Activated naive CD4-positive, alpha-beta T cell treated with anti-CD3 and anti-CD28 coated beads for 36 hours (primary cell): Measurements from ENCODE around the gene ZNF789. TPM values are rescaled to one million over a fixed set of nuclear protein-coding genes. Genes with fewer than 3 reads are reported as not detected.

Source experiments
- CTCF ChIA-PET: fragments of 350-600 bp; sonication (Branson Sonifier 250); formaldehyde crosslinking; loops from one replicate; lab custom pipeline; 2021; ENCODE audit warnings: antibody characterized with exemption; lab: Charles Lee
- DNase-seq: peaks from one replicate; pipeline ENCODE4 v3.0.0-alpha.2; 2020
- H3K27ac Mint-ChIP-seq: one replicate; pipeline ENCODE4 v1.8.0; 2021; ENCODE audit warnings: mild to moderate bottlenecking, mixed read lengths
- H3K27me3 Mint-ChIP-seq: one replicate; pipeline ENCODE4 v1.8.0; 2021; ENCODE audit warnings: low read depth, mixed read lengths
- H3K36me3 Mint-ChIP-seq: one replicate; pipeline ENCODE4 v1.8.0; 2021; ENCODE audit warnings: low read depth, mixed read lengths
- H3K4me1 Mint-ChIP-seq: one replicate; pipeline ENCODE4 v1.8.0; 2021; ENCODE audit warnings: low read depth, mixed read lengths
- H3K4me3 Mint-ChIP-seq: one replicate; pipeline ENCODE4 v1.8.0; 2021; ENCODE audit warnings: mild to moderate bottlenecking, moderate library complexity, mixed read lengths
- H3K9me3 Mint-ChIP-seq: one replicate; pipeline ENCODE4 v1.8.0; 2021; ENCODE audit warnings: mixed read lengths
- intact Hi-C: fragments of 100-400 bp; cut with micrococcal nuclease; formaldehyde crosslinking; loops from one replicate; pipeline ENCODE4 v1.15.1; 2023
- total RNA-seq, 2 experiments: library from RNA; stranded (reverse); gene quantifications; one replicate each; pipeline ENCODE4 v1.2.3, GENCODE V29; 2021

ZNF789 gene
- total RNA-seq, 2 experiments from 2014 or later = 8.0 to 9.8 TPM

DNA sequence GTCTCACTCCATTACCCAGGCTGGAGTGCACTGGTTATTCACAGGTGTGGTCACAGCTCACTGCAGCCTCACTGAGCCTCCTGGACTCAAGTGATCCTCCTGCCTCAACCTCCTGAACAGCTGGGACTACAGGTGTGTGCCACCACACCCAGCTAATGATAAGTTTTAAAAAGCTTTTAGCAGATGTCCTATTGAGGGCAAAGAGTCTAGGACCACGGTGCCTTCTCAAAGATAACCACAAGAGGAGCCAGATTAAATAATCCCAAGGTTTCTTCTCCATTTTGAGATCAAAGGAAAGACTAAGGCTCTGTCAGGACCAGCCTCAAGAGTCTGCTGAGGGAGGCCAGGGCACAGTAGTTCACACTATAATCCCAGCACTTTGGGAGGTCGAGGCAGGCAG, 11.5 kb upstream of the ZNF789 start:
- CTCF ChIA-PET = no interaction called here
- Mint-ChIP-seq H3K27ac (no peak overlapping the region), H3K27me3 (no peaks in the 10 kb centered on the region), H3K4me1 (peaks cover 41% of the 10 kb centered on the region), H3K4me3 (no peak overlapping the region), H3K36me3 (peaks cover 44% of the 10 kb centered on the region), H3K9me3 (no peaks in the 10 kb centered on the region)
- intact Hi-C loops = no loop called here
- DNase-seq = no peak

DNA sequence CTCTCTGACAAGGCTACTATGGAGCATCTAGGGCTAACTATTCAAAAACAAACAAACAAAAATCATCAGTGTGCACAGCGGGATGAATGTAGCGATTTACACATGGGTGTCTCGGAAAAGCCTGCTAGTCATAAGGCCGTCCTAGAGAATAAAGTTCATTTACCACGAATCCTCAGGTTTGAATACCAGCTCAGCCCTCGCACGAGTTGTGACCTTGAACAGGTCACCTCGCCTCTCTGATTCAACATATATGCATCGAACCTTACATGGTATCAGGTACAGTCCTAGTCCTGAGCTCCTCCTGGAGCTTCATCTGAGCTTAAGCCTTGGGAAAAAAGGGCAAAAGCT, 7.3 kb upstream of the ZNF789 start:
- Mint-ChIP-seq H3K36me3 (peaks cover 24% of the 10 kb centered on the region), H3K27ac (peak overlapping the region; percentile 92), H3K4me3 (peak overlapping the region; percentile 90), H3K9me3 (no peaks in the 10 kb centered on the region), H3K4me1 (peaks cover 32% of the 10 kb centered on the region), H3K27me3 (no peaks in the 10 kb centered on the region)
- DNase-seq = peak; percentile 16
- intact Hi-C loops = no loop called here
- CTCF ChIA-PET = interaction anchor here (0.6 to 1.2 kb wide), 2 partner anchors 116 to 166 kb away, joined by 3 to 4 read pairs; no protein-coding TSS in a partner anchor

- intact Hi-C loops = no loop called here
- Mint-ChIP-seq H3K4me3 (no peak overlapping the region), H3K27me3 (no peaks in the 10 kb centered on the region), H3K9me3 (no peaks in the 10 kb centered on the region), H3K4me1 (peaks cover 30% of the 10 kb centered on the region), H3K36me3 (peaks cover 17% of the 10 kb centered on the region), H3K27ac (no peak overlapping the region)
- DNase-seq = no peak
- CTCF ChIA-PET = no interaction called here
Measured at GRCh38 chr7:99468336-99468918, 4.3 kb upstream of the ZNF789 start.

- Mint-ChIP-seq H3K36me3 (peaks cover 11% of the 10 kb centered on the region), H3K27ac (no peak overlapping the region), H3K27me3 (no peaks in the 10 kb centered on the region), H3K4me1 (peaks cover 29% of the 10 kb centered on the region), H3K4me3 (no peak overlapping the region), H3K9me3 (no peaks in the 10 kb centered on the region)
- intact Hi-C loops = loop anchor here (5.0 kb wide), 1 partner anchor 448 kb away; the partner anchor contains the start of gene TRIM4
- no peak for DNase-seq
- CTCF ChIA-PET = interaction anchor here (0.7 kb wide), 1 partner anchor 739 kb away, joined by 4 read pairs; no protein-coding TSS in a partner anchor
Measured at GRCh38 chr7:99469381-99470065, 3.2 kb upstream of the ZNF789 start.

DNA sequence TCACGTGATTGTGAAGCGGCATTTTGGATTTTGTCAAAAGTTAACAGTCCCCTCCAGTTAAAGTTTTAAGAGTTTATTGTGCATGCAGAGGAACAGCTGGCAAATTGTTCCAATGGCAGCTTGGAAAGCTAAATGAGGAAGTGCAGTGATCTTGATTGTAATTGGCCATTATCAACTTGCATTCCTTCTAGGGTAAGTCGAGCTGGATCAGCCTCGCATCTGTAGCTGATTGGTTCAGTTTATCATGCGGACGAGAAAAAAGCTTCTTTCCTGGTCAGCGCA, 566 bp downstream of the ZNF789 start:
- H3K27me3 Mint-ChIP-seq = no peaks in the 10 kb centered on the region
- peaks cover 37% of the 10 kb centered on the region for H3K4me1 Mint-ChIP-seq
- peak overlapping the region; percentile 83 for H3K27ac Mint-ChIP-seq
- peak; percentile 42 for DNase-seq
- peak overlapping the region; percentile 95 for H3K4me3 Mint-ChIP-seq
- intact Hi-C loops = loop anchor here (2.0 to 5.0 kb wide), 5 partner anchors 34 to 444 kb away; partner anchors contain the start of genes CPSF4, PTCD1, TRIM4 and ZNF655
- peaks cover 15% of the 10 kb centered on the region for H3K36me3 Mint-ChIP-seq
- no peaks in the 10 kb centered on the region for H3K9me3 Mint-ChIP-seq
- CTCF ChIA-PET = interaction anchor here (1.2 kb wide), 1 partner anchor 15 kb away, joined by 3 read pairs; no protein-coding TSS in a partner anchor

GRCh38 chr7:99476107-99476506, 3.4 kb downstream of the ZNF789 start:
- no peak for DNase-seq
- no peak overlapping the region for H3K4me3 Mint-ChIP-seq
- H3K4me1 Mint-ChIP-seq = peaks cover 41% of the 10 kb centered on the region
- H3K27ac Mint-ChIP-seq = no peak overlapping the region
- H3K36me3 Mint-ChIP-seq = peaks cover 22% of the 10 kb centered on the region
- no peaks in the 10 kb centered on the region for H3K9me3 Mint-ChIP-seq
- no peaks in the 10 kb centered on the region for H3K27me3 Mint-ChIP-seq
- CTCF ChIA-PET = interaction anchor here (0.5 to 0.6 kb wide), 2 partner anchors 52 to 202 kb away, joined by 3 to 5 read pairs; no protein-coding TSS in a partner anchor
- intact Hi-C loops = no loop called here

GRCh38 chr7:99478464-99479440, 6.1 kb downstream of the ZNF789 start:
- Mint-ChIP-seq H3K9me3 (no peaks in the 10 kb centered on the region), H3K27me3 (no peaks in the 10 kb centered on the region), H3K4me3 (no peak overlapping the region), H3K27ac (no peak overlapping the region), H3K36me3 (peaks cover 18% of the 10 kb centered on the region), H3K4me1 (peaks cover 33% of the 10 kb centered on the region)
- intact Hi-C loops = no loop called here
- DNase-seq = no peak
- CTCF ChIA-PET = interaction anchor here (0.6 to 1.0 kb wide), 2 partner anchors 48 to 499 kb away, joined by 3 to 4 read pairs; no protein-coding TSS in a partner anchor

- Mint-ChIP-seq H3K27me3 (no peaks in the 10 kb centered on the region), H3K9me3 (no peaks in the 10 kb centered on the region), H3K27ac (no peak overlapping the region), H3K4me1 (no peaks in the 10 kb centered on the region), H3K36me3 (peaks cover 18% of the 10 kb centered on the region), H3K4me3 (no peak overlapping the region)
- CTCF ChIA-PET = no interaction called here
- intact Hi-C loops = no loop called here
- no peak for DNase-seq
Measured at GRCh38 chr7:99485094-99485493, 12.4 kb downstream of the ZNF789 start.

DNA sequence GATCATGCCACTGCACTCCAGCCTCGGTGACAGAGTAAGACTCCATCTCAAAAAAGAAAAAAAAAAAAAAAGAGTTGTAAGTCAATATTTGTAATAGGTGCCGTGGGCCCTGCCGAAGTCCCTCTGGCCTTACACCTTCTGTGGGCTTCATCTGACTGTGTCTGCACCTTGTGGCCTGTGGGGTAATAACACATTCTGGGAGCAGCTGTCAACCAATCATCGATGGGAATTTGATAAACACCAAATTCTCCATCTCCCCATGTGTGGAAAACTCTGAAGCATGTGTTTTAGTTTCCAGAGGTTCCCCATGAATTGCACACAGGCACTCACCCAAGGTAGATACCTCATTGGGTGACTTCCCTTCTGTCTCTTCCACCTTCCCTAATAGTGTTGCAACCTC, 16.5 kb downstream of the ZNF789 start:
- DNase-seq = no peak
- no peak overlapping the region for H3K27ac Mint-ChIP-seq
- CTCF ChIA-PET = interaction anchor here (0.6 kb wide), 2 partner anchors 178 to 491 kb away, joined by 3 to 4 read pairs; no protein-coding TSS in a partner anchor
- no peaks in the 10 kb centered on the region for H3K27me3 Mint-ChIP-seq
- H3K9me3 Mint-ChIP-seq = peaks cover 16% of the 10 kb centered on the region
- H3K4me1 Mint-ChIP-seq = no peaks in the 10 kb centered on the region
- H3K36me3 Mint-ChIP-seq = peaks cover 49% of the 10 kb centered on the region
- no peak overlapping the region for H3K4me3 Mint-ChIP-seq
- intact Hi-C loops = no loop called here

DNA sequence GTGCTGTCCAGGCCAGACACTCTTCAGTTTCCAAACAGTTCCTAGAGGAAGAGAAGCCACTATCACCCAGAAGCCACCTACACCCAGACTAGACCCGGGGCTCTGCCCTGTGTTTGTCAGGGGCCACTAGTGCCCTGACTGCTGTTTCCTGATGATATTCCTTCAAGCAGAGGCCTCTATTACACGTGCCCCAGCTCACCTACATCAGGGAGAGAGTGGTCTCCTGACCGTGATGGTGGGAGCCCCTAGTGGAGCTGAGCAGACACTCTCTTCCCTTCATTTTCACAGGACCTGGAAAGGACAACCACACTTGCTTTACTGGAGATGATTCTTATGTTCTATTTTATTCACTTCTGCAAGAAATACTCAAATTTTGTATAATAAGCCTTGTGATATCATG, 18.2 kb downstream of the ZNF789 start:
- H3K36me3 Mint-ChIP-seq = peaks cover 64% of the 10 kb centered on the region
- DNase-seq = no peak
- H3K27me3 Mint-ChIP-seq = no peaks in the 10 kb centered on the region
- no peak overlapping the region for H3K4me3 Mint-ChIP-seq
- intact Hi-C loops = no loop called here
- H3K4me1 Mint-ChIP-seq = no peaks in the 10 kb centered on the region
- peak overlapping the region; percentile 8 for H3K27ac Mint-ChIP-seq
- CTCF ChIA-PET = no interaction called here
- H3K9me3 Mint-ChIP-seq = peaks cover 18% of the 10 kb centered on the region

DNA sequence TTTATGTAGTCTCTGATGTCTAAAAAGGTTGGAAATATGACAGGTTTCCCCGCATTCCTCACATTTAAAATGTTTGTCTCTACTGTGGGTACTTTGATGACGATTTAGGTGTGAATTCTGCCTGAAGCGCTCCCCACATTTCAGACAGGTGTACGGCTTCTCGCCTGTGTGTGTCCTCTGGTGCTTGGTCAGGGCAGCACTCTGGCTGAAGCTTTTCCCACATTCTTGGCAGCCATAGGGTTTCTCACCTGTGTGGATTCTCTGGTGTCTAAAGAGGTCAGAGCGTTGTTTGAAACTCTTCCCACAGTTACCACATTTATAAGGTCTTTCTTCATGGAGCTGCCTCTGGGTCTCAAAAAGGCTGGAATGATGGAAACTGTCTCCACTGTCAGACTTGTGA, 21.1 kb downstream of the ZNF789 start:
- intact Hi-C loops = no loop called here
- Mint-ChIP-seq H3K4me1 (peaks cover 15% of the 10 kb centered on the region), H3K27me3 (no peaks in the 10 kb centered on the region), H3K27ac (no peak overlapping the region), H3K9me3 (peaks cover 18% of the 10 kb centered on the region), H3K4me3 (no peak overlapping the region), H3K36me3 (peaks cover 70% of the 10 kb centered on the region)
- CTCF ChIA-PET = no interaction called here
- DNase-seq = no peak
